ENCODE results near the gene ARHGAP31.

- TF ChIP-seq, protein P1, sequence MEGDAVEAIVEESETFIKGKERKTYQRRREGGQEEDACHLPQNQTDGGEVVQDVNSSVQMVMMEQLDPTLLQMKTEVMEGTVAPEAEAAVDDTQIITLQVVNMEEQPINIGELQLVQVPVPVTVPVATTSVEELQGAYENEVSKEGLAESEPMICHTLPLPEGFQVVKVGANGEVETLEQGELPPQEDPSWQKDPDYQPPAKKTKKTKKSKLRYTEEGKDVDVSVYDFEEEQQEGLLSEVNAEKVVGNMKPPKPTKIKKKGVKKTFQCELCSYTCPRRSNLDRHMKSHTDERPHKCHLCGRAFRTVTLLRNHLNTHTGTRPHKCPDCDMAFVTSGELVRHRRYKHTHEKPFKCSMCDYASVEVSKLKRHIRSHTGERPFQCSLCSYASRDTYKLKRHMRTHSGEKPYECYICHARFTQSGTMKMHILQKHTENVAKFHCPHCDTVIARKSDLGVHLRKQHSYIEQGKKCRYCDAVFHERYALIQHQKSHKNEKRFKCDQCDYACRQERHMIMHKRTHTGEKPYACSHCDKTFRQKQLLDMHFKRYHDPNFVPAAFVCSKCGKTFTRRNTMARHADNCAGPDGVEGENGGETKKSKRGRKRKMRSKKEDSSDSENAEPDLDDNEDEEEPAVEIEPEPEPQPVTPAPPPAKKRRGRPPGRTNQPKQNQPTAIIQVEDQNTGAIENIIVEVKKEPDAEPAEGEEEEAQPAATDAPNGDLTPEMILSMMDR (IDR thresholded peaks at IDR 0.05): no peak
- TF ChIP-seq POLR2A (IDR thresholded peaks at IDR 0.05): no peak
Measured at GRCh38 chr3:119293871-119294695, at the start of gene ARHGAP31.
